VCaP (cell line): ENCODE measurements around the gene LCE2D.

Experiments used
- H3K27ac ChIP-seq: fragments of 450-650 bp; 2 replicates; pipeline ENCODE4 v1.5.1; 2017
- TF ChIP-seq, protein P1 (sequence below): fragments of 450-650 bp; conservative IDR thresholded peaks from 2 replicates; pipeline ENCODE4 v1.5.1; 2017; ENCODE audit warnings: mild to moderate bottlenecking, moderate library complexity

Gene LCE2D, protein sequence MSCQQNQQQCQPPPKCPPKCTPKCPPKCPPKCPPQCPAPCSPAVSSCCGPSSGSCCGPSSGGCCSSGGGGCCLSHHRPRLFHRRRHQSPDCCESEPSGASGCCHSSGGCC

DNA sequence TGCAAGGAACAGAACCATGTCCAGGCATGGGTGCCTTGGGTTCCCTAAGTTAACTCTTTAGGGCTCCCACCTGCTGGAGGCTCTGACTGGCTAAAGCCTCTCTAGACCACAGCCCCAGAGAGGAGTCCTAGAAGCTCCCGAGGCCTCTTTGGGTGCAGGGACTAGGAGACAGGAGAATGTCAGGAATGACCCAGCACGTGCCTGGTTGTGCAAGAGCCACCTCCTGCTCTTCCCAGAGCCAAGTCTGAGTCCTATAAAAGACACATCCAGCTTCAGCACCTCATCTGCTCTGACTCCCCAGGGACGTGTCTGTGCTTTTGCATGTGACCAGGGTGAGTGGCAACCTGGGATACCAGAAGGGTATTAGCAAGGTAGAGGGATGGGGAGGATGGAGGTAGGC is at the start of gene LCE2D:
Gene LCE2D (plus strand): TSS at position 283 of the 400 bp plus-strand sequence. CDS start 726 bp downstream, outside the sequence.
- no peak within 1 kb of the TSS for H3K27ac ChIP-seq
- TF ChIP-seq, protein P1, sequence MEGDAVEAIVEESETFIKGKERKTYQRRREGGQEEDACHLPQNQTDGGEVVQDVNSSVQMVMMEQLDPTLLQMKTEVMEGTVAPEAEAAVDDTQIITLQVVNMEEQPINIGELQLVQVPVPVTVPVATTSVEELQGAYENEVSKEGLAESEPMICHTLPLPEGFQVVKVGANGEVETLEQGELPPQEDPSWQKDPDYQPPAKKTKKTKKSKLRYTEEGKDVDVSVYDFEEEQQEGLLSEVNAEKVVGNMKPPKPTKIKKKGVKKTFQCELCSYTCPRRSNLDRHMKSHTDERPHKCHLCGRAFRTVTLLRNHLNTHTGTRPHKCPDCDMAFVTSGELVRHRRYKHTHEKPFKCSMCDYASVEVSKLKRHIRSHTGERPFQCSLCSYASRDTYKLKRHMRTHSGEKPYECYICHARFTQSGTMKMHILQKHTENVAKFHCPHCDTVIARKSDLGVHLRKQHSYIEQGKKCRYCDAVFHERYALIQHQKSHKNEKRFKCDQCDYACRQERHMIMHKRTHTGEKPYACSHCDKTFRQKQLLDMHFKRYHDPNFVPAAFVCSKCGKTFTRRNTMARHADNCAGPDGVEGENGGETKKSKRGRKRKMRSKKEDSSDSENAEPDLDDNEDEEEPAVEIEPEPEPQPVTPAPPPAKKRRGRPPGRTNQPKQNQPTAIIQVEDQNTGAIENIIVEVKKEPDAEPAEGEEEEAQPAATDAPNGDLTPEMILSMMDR, result no peak

DNA sequence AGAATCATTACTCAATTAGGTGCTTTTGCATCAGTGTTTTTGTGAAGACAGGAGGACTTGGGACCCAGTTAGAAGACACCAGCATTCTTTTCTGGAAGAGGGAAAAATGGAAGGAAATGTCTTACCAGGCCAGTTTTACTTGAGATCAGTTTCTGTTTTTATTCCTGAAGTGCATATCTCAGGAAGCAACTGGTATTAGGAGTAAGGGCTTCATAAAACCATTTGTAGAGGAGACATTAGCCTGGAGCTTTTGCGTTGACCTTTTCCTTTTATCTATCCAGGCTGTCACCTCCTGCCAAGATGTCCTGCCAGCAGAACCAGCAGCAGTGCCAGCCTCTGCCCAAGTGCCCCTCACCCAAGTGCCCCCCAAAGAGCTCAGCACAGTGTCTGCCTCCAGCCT is 49.7 kb upstream of the LCE2D start, which contains the start of gene LCE3B:
Gene LCE3B (plus strand): TSS at position 301 of the 400 bp plus-strand sequence. CDS start 0 bp downstream, at position 301.
- H3K27ac ChIP-seq, result no peak within 1 kb of the TSS
- TF ChIP-seq, protein P1, result no peak

DNA sequence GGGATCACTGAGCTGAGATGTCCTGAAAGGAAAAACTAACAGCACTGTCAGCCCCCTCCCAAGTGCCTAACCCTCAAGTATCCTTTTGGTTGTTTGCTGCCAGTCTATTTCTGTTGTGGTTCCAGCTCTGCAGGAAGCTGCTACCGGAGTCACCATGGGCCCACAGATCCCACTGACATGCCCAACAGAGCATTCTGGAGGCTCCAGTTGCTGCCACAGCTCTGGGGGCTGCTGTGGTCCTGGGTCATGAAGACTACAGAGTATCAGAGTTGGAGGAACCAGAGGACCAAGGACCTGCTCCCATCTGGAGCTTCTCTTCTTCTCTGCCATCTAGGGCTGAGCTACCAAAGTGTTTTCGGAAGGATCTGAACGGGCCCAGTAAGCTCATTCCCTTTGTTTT is 41.2 kb upstream of the LCE2D start:
- TF ChIP-seq, protein P1, result no peak
- no peak overlapping the region for H3K27ac ChIP-seq

DNA sequence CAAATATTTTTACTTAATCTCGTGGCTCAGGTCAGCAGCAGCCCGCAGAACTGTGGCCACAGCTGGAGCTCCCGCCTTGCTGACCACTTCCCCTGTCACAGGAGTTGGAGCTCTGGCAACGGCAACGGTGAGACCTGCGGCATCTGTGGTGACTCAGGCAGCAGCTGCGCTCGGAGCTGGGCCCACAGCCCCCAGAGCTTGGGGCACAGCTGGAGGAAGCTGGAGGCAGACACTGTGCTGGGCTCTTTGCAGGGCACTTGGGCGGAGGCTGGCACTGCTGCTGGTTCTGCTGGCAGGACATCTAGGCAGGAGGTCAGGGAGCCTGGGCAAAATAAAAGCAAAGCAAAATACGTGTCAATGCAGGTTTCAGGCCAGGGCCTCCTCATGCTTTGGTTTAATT is 40.4 kb upstream of the LCE2D start, which contains the start of gene LCE3A:
Gene LCE3A (minus strand): TSS at position 301 of the 400 bp plus-strand sequence. CDS start 0 bp downstream, at position 301.
- no peak within 1 kb of the TSS for H3K27ac ChIP-seq
- TF ChIP-seq, protein P1, result no peak

DNA sequence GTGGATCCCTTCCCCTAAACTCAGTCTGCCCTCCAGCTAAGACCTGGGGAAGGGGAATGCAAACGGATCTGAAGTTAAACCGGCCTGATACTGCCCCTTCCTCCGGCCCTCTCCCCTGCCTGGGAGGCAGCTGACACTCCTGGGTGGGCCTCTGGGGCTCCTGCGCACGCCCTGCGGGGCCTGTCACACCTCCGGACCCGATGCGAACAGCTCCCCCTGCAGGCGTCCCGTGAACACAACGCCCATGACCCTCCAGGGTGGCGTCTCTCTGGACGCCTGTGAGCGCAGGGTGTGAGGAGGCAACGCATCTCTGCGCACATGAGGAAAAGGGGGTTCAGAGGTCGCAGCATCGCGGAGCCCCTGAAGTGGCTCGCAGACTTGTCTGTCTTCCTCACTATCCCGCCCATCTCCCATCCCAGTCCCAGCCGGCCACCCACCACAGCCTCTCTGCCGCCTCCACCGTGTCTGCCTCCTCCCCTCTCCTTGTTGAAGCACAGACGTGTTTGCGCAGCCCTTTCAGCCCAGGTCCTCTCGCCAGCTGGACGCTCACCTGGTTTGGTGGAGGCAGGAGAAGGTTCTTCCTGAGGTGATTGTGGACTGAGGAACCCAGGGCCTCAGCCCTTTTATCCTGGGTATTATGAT is 39.9 kb upstream of the LCE2D start:
- TF ChIP-seq, protein P1, result no peak; the same call in 1 of the 2 replicates
- H3K27ac ChIP-seq, result no peak overlapping the region

DNA sequence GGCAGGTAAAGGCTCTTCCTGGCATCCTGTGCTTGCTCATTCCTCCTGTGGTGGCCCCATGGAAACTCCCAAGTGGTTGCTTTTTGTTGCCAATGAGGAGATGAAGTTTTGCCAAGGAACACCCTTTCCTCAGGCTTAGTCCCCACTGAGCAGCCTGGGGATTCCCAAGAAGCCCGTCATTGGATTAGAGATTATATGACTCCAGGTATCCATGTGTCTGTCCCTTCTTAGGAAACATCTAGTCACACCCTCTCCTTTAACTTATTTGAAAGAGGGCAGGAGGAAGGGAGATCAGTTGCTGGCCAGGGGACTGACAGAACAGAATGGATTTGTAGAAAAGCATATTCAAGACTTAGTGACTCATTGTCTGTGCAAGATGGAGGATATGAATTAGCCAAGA is 36.4 kb upstream of the LCE2D start:
- TF ChIP-seq, protein P1, result no peak
- H3K27ac ChIP-seq, result no peak overlapping the region

DNA sequence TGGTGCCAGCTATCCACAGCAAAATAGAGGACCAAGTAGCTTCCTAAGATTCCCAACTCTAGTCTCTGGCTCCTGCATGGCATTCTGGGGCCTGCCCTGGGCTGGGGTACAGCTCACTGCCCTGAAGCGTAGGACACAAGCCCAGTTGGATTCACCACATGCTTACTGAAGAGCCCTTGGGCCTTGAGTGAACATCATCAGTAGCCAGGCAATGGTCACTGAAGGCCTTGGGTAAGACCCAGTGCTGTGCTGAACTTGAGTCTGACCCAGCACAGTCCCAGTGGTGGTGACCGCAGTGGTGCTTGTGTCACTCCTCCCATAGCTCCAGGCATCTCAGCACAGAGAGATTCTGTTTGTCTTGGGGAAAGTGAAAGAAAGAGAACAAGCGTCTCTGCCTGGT is 32.6 kb upstream of the LCE2D start:
- no peak overlapping the region for H3K27ac ChIP-seq
- TF ChIP-seq, protein P1, result no peak
